Lower lobe of right lung (tissue), 2 donors: ENCODE measurements around the gene TMEM42. TPM values are rescaled to one million over a fixed set of nuclear protein-coding genes. Genes with fewer than 3 reads are reported as not detected.
A peak's percentile ranks its signal among the peaks of the same experiment; 100 is the strongest.

Source experiments
- ATAC-seq, 2 donors: fragments of 200-7000 bp; cut with Tn5 transposase; one replicate each; pipeline ENCODE4 v1.9.1; 2020 to 2022; ENCODE audit warnings: mild to moderate bottlenecking in 2 of 2, moderate library complexity in 2 of 2
- DNase-seq: peaks from one replicate; pipeline ENCODE4 v3.0.0-alpha.2; 2020
- H3K27ac ChIP-seq: fragments of 200-600 bp; one replicate; pipeline ENCODE4 v1.8.0; 2022
- H3K27me3 ChIP-seq: fragments of 200-600 bp; one replicate; pipeline ENCODE4 v1.8.0; 2022; ENCODE audit warnings: low read depth
- H3K36me3 ChIP-seq: fragments of 200-600 bp; one replicate; pipeline ENCODE4 v1.8.0; 2022; ENCODE audit warnings: mild to moderate bottlenecking
- H3K4me1 ChIP-seq: fragments of 200-600 bp; one replicate; pipeline ENCODE4 v1.8.0; 2022
- H3K4me3 ChIP-seq: fragments of 200-600 bp; one replicate; pipeline ENCODE4 v1.8.0; 2022; ENCODE audit warnings: mild to moderate bottlenecking
- H3K9me3 ChIP-seq: fragments of 200-600 bp; one replicate; pipeline ENCODE4 v1.8.0; 2022
- CTCF ChIP-seq: fragments of 200-600 bp; IDR thresholded peaks from one replicate; pipeline ENCODE4 v1.8.0; 2022; ENCODE audit warnings: antibody characterized with exemption, mild to moderate bottlenecking
- intact Hi-C: fragments of 100-400 bp; cut with DNase I; formaldehyde crosslinking; loops from one replicate; pipeline ENCODE4 v1.11.0; 2022
- total RNA-seq: library from RNA; stranded (reverse); fragmentation: NEBNext Ultra II Directional; extraction: Animal tissue kit (Norgen Biotek cat#: 25700); gene quantifications from one replicate; pipeline ENCODE4 v1.2.1, GENCODE V29; 2021
- donor health status: DM: no; HTN: yes; CAD: no; lungs with severe emphysema.

TMEM42 gene
- total RNA-seq, 1 donor from 2014 or later: 17.4 TPM

- Histone ChIP-seq H3K36me3 (no peaks in the 10 kb centered on the region), H3K9me3 (no peaks in the 10 kb centered on the region), H3K4me1 (no peaks in the 10 kb centered on the region), H3K4me3 (no peak overlapping the region), H3K27ac (no peak overlapping the region), H3K27me3 (no peaks in the 10 kb centered on the region)
- ATAC-seq (no peak), DNase-seq (no peak)
- intact Hi-C loops: no loop called here
- TF ChIP-seq CTCF: no peak
These were observed 15.6 kb downstream of the TMEM42 start for GRCh38 chr3:44877333-44877732.

DNA sequence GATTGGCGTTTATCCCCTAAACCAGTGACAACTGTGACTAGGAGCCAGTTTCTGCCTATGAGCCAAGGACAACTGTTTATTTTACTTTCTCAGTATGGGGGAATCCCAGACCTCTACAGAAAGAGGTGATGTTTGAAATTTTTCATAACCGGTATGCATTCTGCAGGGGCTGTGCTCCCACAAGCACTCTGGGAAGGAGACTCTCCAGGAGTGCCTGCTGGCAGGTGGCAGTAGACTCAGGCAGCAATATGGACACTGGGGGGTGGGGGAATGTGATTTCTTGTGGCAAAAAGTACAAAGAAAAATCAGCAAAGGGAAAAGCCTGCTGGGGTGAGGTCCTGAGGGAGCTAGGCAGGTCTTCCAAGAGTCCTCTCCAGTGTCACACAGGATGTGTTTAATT lies 18.6 kb downstream of the TMEM42 start:
- DNase-seq: no peak
- Histone ChIP-seq H3K9me3 (no peaks in the 10 kb centered on the region), H3K36me3 (no peaks in the 10 kb centered on the region), H3K27ac (no peak overlapping the region), H3K4me1 (no peaks in the 10 kb centered on the region), H3K4me3 (no peak overlapping the region), H3K27me3 (no peaks in the 10 kb centered on the region)
- ATAC-seq: no peak
- TF ChIP-seq CTCF: no peak
- intact Hi-C loops: no loop called here

DNA sequence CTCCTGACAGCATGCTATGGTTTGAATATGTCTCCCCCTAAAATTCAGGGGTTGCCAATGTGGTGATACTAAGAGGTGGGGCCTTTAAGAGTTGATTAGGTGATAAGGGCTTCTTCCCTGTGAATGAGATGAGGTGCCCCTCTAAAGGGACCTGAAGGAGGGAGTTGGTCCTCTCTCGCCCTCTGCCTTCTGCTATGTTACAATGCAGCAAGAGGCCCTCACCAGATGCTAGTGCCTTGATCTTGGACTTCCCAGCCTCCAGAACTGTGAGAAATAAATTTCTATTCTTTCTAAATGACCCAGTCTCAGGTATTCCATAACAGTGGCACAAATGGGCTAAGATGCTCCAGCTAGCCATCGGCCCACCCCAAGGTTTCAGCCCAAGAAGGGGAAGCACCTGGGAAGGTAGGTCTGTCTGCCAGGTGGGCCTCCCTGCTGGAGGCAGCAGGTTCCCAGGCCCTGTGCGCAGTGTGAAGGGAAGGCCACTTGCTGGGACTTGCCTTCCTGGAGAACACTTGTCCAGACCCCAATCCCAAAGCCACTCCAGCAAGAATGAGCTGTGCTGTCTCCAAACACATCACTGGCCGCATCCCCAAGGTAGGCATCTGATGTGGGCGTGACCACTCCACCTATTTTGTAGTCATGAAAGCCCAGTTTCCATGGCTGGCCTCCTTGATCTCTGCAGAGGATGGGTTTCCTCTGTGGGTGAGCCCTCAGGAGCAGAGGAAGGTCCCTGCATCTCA lies 21.7 kb downstream of the TMEM42 start:
- Histone ChIP-seq H3K27ac (no peak overlapping the region), H3K9me3 (no peaks in the 10 kb centered on the region), H3K27me3 (no peaks in the 10 kb centered on the region), H3K4me1 (no peaks in the 10 kb centered on the region), H3K36me3 (no peaks in the 10 kb centered on the region), H3K4me3 (no peak overlapping the region)
- DNase-seq (no peak), ATAC-seq (no peak)
- intact Hi-C loops: no loop called here
- no peak for TF ChIP-seq CTCF

DNA sequence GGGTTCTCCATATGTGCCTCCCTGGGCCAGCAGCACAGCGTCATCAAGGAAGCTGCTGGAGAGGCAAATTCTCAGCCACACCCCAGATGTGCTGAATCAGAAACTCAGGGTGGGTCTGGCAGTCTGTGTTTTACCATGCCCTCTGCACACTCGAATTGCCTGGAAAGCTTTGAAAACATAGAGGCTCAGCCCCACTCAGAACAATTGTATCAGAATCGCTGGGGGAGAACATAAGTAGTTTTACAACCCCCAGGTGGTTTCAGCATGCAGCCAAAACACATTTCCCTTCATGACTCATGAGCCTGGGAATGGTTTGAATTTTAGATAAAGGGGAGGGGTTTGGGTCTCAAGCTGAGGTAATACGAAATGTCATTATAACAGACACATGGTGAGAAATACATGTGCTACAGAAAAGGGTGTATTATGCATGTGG lies 22.3 kb downstream of the TMEM42 start:
- no peak for DNase-seq
- Histone ChIP-seq H3K27me3 (no peaks in the 10 kb centered on the region), H3K36me3 (no peaks in the 10 kb centered on the region), H3K27ac (no peak overlapping the region), H3K9me3 (no peaks in the 10 kb centered on the region), H3K4me1 (no peaks in the 10 kb centered on the region), H3K4me3 (no peak overlapping the region)
- intact Hi-C loops: no loop called here
- ATAC-seq: no peak
- TF ChIP-seq CTCF: no peak

DNA sequence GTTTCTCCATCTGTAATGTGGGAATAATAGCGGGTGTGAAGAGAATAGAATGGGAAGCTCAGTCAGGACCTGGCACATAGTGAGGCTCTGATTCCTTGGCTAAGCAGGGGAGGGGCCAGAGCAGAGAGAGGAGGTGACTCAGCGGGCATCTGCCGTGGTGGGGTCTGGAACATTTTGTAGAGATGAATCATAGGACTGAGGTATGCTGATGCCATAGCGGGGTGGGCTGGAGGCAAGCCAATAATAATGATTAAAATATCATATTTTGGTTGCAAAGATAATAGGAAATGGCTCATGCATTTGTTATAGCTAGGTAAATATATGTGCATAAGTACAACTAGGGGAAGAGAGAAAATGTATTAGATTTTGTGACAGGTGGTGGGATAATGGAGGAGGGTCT lies 23.9 kb downstream of the TMEM42 start:
- peak; percentile 45 to 54 for ATAC-seq
- intact Hi-C loops: no loop called here

More for the DNA sequence above, 23.9 kb downstream of the TMEM42 start:
- TF ChIP-seq CTCF: no peak
- Histone ChIP-seq H3K4me1 (no peaks in the 10 kb centered on the region), H3K9me3 (no peaks in the 10 kb centered on the region), H3K27me3 (no peaks in the 10 kb centered on the region), H3K36me3 (no peaks in the 10 kb centered on the region), H3K4me3 (no peak overlapping the region), H3K27ac (no peak overlapping the region)
- no peak for DNase-seq
